Measurements from ENCODE around the gene TEKTIP1. TPM values are rescaled to one million over a fixed set of nuclear protein-coding genes. Genes with fewer than 3 reads are reported as not detected.

The TEKTIP1 gene
- total RNA-seq, 1 donor from 2014 or later = not detected

DNA sequence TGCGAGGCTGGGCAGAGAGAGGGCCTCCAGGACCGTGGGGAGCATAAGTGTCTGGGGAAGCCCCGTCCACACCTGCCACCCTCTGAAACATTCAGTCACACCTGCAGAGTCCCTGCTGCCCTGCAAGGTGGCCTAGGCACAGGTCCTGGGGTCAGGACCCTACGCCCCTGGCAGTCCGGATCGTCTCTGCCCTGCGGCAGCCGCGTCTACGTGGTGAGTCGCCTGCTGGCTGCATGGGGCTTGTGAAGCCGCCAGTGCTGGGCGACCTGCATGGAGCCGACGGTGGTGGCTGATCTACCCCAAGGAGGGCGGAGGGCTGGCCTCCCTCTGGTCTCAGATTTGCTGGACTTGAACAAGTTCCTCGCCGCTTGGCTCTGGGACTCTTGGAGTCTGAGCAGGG is 19.8 kb upstream of the TEKTIP1 start:
- no peak overlapping the region for H3K4me3 ChIP-seq
- no peaks in the 10 kb centered on the region for H3K27me3 ChIP-seq (ENCODE audit: low read depth)
- intact Hi-C loops (cut with micrococcal nuclease) = no loop called here
- H3K9me3 ChIP-seq (replicated peaks) = no peaks in the 10 kb centered on the region
- no peak for TF ChIP-seq CTCF (IDR thresholded peaks at IDR 0.05; ENCODE audit: borderline replicate concordance)
- peaks cover 19% of the 10 kb centered on the region for H3K36me3 ChIP-seq
- H3K4me1 ChIP-seq = peaks cover 35% of the 10 kb centered on the region
- no peak for DNase-seq
- H3K27ac ChIP-seq (replicated peaks) = no peak overlapping the region

GRCh38 chr19:3520166-3521103 is 18.5 kb upstream of the TEKTIP1 start:
- no peak for DNase-seq
- Histone ChIP-seq H3K9me3 (replicated peaks) (no peaks in the 10 kb centered on the region), H3K27ac (replicated peaks) (no peak overlapping the region), H3K36me3 (peaks cover 30% of the 10 kb centered on the region), H3K4me1 (peaks cover 27% of the 10 kb centered on the region), H3K27me3 (ENCODE audit: low read depth) (no peaks in the 10 kb centered on the region), H3K4me3 (no peak overlapping the region)
- no peak for TF ChIP-seq CTCF (IDR thresholded peaks at IDR 0.05; ENCODE audit: borderline replicate concordance)
- intact Hi-C loops (cut with micrococcal nuclease) = no loop called here

DNA sequence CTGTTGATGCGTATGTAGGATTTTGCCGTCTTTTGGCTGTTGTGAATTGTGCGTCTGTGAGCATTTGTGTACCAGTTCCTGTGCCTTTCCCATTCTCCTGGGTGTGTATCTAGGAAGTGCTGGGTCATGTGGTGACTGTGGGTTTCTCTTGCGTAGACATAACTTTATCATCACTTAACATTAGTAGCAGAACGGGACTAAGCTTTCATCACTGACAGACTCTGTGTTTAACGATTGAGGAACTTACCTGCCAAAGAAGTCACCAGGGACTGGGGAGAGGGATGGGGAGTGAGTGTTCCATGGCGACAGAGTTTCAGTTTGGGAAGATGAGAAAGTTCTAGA is 17.9 kb upstream of the TEKTIP1 start:
- Histone ChIP-seq H3K27ac (replicated peaks) (no peak overlapping the region), H3K36me3 (peaks cover 35% of the 10 kb centered on the region), H3K27me3 (ENCODE audit: low read depth) (no peaks in the 10 kb centered on the region), H3K4me1 (peaks cover 26% of the 10 kb centered on the region), H3K9me3 (replicated peaks) (no peaks in the 10 kb centered on the region), H3K4me3 (no peak overlapping the region)
- intact Hi-C loops (cut with micrococcal nuclease) = no loop called here
- DNase-seq = no peak
- TF ChIP-seq CTCF (IDR thresholded peaks at IDR 0.05; ENCODE audit: borderline replicate concordance) = no peak

DNA sequence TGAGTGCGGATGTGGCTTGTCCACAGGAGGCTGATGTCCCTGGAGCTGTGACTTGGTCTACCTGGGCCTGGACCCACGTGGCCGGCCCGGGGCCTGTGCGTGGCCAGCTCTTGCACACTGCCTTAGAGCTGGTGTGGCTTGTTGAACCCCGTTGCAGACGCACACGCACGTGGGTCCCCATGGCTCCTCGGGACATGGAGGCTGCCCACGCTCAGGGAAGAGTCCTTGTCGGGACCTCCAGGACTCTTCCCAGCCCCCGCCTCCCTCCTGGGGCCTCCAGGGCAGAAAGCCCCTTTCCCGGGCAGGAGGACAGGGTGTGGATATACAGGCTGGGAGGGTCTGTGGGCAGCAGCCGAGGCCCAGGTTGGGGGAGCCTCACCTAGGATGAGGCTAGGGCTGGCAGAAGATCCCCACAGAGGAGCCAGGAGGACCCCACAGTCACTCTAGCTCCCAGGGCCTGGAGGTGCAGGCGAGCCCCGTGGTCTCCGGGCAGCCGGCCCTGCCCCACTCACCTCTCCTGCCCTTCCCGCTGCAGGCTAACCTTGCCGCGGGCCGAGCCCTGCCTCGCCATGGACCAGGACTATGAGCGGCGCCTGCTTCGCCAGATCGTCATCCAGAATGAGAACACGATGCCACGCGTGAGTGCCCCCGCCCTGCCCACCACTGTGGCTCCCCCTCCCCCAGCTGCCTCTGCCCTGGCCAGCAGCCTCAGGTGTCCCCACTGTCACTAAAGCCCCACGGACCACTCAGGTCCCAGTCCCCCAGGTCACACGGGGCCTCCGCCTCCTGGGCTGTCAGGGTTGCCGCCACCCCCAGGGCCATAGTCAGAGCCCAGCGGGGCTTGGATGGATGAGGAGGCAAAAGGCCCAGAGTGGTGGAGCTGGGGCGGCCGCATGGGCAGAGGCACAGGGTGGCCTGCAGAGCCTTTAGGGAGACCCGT is 16.3 kb upstream of the TEKTIP1 start:
- H3K9me3 ChIP-seq (replicated peaks) = no peaks in the 10 kb centered on the region
- H3K4me1 ChIP-seq = peaks cover 10% of the 10 kb centered on the region
- TF ChIP-seq CTCF (IDR thresholded peaks at IDR 0.05; ENCODE audit: borderline replicate concordance) = no peak
- H3K36me3 ChIP-seq = peaks cover 51% of the 10 kb centered on the region
- intact Hi-C loops (cut with micrococcal nuclease) = no loop called here
- no peak overlapping the region for H3K27ac ChIP-seq (replicated peaks)
- DNase-seq = no peak
- no peaks in the 10 kb centered on the region for H3K27me3 ChIP-seq (ENCODE audit: low read depth)
- no peak overlapping the region for H3K4me3 ChIP-seq

GRCh38 chr19:3523361-3524077 is 15.5 kb upstream of the TEKTIP1 start:
- peaks cover 5% of the 10 kb centered on the region for H3K4me1 ChIP-seq
- H3K9me3 ChIP-seq (replicated peaks) = no peaks in the 10 kb centered on the region
- DNase-seq = no peak
- intact Hi-C loops (cut with micrococcal nuclease) = no loop called here
- peaks cover 57% of the 10 kb centered on the region for H3K36me3 ChIP-seq
- no peak overlapping the region for H3K4me3 ChIP-seq
- H3K27ac ChIP-seq (replicated peaks) = no peak overlapping the region
- no peaks in the 10 kb centered on the region for H3K27me3 ChIP-seq (ENCODE audit: low read depth)
- no peak for TF ChIP-seq CTCF (IDR thresholded peaks at IDR 0.05; ENCODE audit: borderline replicate concordance)
